Uterus (tissue), 2 donors: ENCODE data around the gene MIA2.

ENCODE experiments used
- POLR2A ChIP-seq, 2 donors: fragments of 450-650 bp; IDR thresholded peaks; one replicate each; pipeline ENCODE4 v1.6.1; 2016; ENCODE audit warnings: antibody characterized with exemption in 2 of 2, mild to moderate bottlenecking in 1 of 2, moderate library complexity in 1 of 2
- TF ChIP-seq, protein P1 (sequence below), 4 experiments: fragments of 200-600 bp in 2 of 4; fragments of 450-650 bp in 2 of 4; sonication (generic) in 2 of 4; IDR thresholded peaks; one replicate each; pipeline ENCODE4 v1.5.1; 2016 to 2019; ENCODE audit warnings: antibody characterized with exemption in 4 of 4, mild to moderate bottlenecking in 2 of 4, moderate library complexity in 1 of 4

DNA sequence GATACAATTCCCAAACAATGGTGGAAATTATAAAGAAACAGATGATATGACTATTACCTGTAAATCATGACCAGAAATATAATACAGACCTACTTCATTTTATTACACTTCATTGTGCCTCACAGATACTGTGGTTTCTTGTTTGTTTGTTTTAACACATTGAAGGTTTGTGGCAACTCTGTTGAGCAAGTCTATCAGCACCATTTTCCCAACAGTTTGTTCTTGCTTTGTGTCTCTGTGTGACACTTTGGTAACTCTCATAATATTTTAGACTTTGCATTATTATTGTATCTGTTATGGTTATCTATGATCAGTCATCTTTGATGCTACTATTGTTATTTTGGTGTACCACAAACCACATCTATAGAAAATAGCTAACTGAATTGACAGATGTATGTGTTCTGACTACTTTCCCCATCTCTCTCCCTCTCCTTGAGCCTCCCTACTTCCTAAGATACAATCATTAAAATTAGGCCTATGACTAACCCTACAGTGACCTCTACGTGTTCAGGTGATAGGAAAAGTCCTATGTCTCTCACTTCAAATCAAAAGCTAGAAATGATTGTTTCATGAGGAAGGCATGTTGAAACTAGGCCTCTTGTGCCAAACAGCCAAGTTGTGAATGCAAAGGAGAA is 149.4 kb downstream of the MIA2 start:
- TF ChIP-seq, protein P1, sequence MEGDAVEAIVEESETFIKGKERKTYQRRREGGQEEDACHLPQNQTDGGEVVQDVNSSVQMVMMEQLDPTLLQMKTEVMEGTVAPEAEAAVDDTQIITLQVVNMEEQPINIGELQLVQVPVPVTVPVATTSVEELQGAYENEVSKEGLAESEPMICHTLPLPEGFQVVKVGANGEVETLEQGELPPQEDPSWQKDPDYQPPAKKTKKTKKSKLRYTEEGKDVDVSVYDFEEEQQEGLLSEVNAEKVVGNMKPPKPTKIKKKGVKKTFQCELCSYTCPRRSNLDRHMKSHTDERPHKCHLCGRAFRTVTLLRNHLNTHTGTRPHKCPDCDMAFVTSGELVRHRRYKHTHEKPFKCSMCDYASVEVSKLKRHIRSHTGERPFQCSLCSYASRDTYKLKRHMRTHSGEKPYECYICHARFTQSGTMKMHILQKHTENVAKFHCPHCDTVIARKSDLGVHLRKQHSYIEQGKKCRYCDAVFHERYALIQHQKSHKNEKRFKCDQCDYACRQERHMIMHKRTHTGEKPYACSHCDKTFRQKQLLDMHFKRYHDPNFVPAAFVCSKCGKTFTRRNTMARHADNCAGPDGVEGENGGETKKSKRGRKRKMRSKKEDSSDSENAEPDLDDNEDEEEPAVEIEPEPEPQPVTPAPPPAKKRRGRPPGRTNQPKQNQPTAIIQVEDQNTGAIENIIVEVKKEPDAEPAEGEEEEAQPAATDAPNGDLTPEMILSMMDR (IDR thresholded peaks at IDR 0.05), result no peak
- no peak for TF ChIP-seq POLR2A (IDR thresholded peaks at IDR 0.05)
